G401 (cell line): ENCODE data around the gene FAT1. TPM values are rescaled to one million over a fixed set of nuclear protein-coding genes. Genes with fewer than 3 reads are reported as not detected.
"Not testable (repeated sequence)": the region's sequence is repeated elsewhere in the genome, so short reads cannot be mapped to it uniquely, and the experiment has no call there.

Experiments used
- DNase-seq: peaks from one replicate; pipeline ENCODE4 v3.0.0-alpha.2; 2015; ENCODE audit warnings: low spot score
- in situ Hi-C: cut with HindIII; loops from 2 replicates; pipeline ENCODE4 v1.10.0; 2016; ENCODE audit warnings: low sequenced_read_pairs, mixed read lengths
- total RNA-seq: library from RNA; depleted of rRNA; stranded (reverse); fragments of >200 nt; shearing (Covaris generic); gene quantifications from 2 replicates; pipeline ENCODE4 v1.2.3, GENCODE V29; 2014; rRNA removed

The FAT1 gene
- total RNA-seq: 13.6 and 49.5 TPM in 2 replicates

- DNase-seq: peak; percentile 64
These were observed at the start of gene FAT1 for GRCh38 chr4:186723292-186724057. Gene FAT1 (minus strand): TSS chr4:186723856. CDS start chr4:186709827, 14,029 bp downstream.

GRCh38 chr4:186772936-186773487, 49.4 kb upstream of the FAT1 start:
- in situ Hi-C loops: no loop called here
- DNase-seq: no peak

More at GRCh38 chr4:186723292-186724057, at the start of gene FAT1:
- in situ Hi-C loops: no loop called here

- in situ Hi-C loops: no loop called here
- no peak for DNase-seq
These were observed 48.0 kb upstream of the FAT1 start for GRCh38 chr4:186771624-186772023.

- DNase-seq: peak; percentile 14
- in situ Hi-C loops: no loop called here
These were observed 47.0 kb upstream of the FAT1 start for GRCh38 chr4:186770481-186771175.

- no peak for DNase-seq
- in situ Hi-C loops: no loop called here
These were observed 44.1 kb upstream of the FAT1 start for GRCh38 chr4:186767794-186768193.

- no peak for DNase-seq
- in situ Hi-C loops: no loop called here
These were observed 42.3 kb upstream of the FAT1 start for GRCh38 chr4:186765673-186766546.

- DNase-seq: no peak
- in situ Hi-C loops: no loop called here
These were observed 41.5 kb upstream of the FAT1 start for GRCh38 chr4:186765138-186765537.

- DNase-seq: no peak
- in situ Hi-C loops: no loop called here
These were observed 40.8 kb upstream of the FAT1 start for GRCh38 chr4:186764457-186764856.

GRCh38 chr4:186762865-186763264, 39.2 kb upstream of the FAT1 start:
- in situ Hi-C loops: no loop called here
- no peak for DNase-seq

GRCh38 chr4:186762361-186762760, 38.7 kb upstream of the FAT1 start:
- in situ Hi-C loops: no loop called here
- DNase-seq: no peak

GRCh38 chr4:186761956-186762355, 38.3 kb upstream of the FAT1 start:
- in situ Hi-C loops, DNase-seq: not testable (repeated sequence)

- no peak for DNase-seq
- in situ Hi-C loops: no loop called here
These were observed 37.7 kb upstream of the FAT1 start for GRCh38 chr4:186761393-186761792.

- no peak for DNase-seq
- in situ Hi-C loops: no loop called here
These were observed 36.9 kb upstream of the FAT1 start for GRCh38 chr4:186760576-186760975.

- no peak for DNase-seq
- in situ Hi-C loops: no loop called here
These were observed 36.3 kb upstream of the FAT1 start for GRCh38 chr4:186759990-186760389.

- no peak for DNase-seq
- in situ Hi-C loops: no loop called here
These were observed 35.5 kb upstream of the FAT1 start for GRCh38 chr4:186758929-186759682.

GRCh38 chr4:186757696-186758355, 34.2 kb upstream of the FAT1 start:
- no peak for DNase-seq
- in situ Hi-C loops: no loop called here

- in situ Hi-C loops, DNase-seq: not testable (repeated sequence)
These were observed 32.9 kb upstream of the FAT1 start for GRCh38 chr4:186756550-186756949.
